Smooth muscle cell of the brain vasculature (primary cell): ENCODE data around the gene PRR22.

Experiments
- DNase-seq: peaks from one replicate; pipeline ENCODE4 v3.0.0-alpha.2; 2012; ENCODE audit warnings: low read depth, low spot score

Gene PRR22

GRCh38 chr19:5784581-5785147 lies at the start of gene PRR22:
Gene PRR22, minus strand, starts transcription at chr19:5784746. Its CDS starts 86 bp downstream, at chr19:5784660.
- no peak for DNase-seq

GRCh38 chr19:5832527-5833216 lies 48.1 kb upstream of the PRR22 start:
- no peak for DNase-seq

GRCh38 chr19:5832061-5832460 lies 47.5 kb upstream of the PRR22 start:
- no peak for DNase-seq

GRCh38 chr19:5831159-5831558 lies 46.6 kb upstream of the PRR22 start:
- DNase-seq, result no peak

- no peak for DNase-seq
Measured at GRCh38 chr19:5829567-5830310, 45.2 kb upstream of the PRR22 start.

GRCh38 chr19:5828661-5829566 lies 44.4 kb upstream of the PRR22 start:
- DNase-seq, result no peak

GRCh38 chr19:5827891-5828660 lies 43.5 kb upstream of the PRR22 start:
- peak; percentile 84 for DNase-seq

GRCh38 chr19:5827342-5827890 lies 42.9 kb upstream of the PRR22 start:
- no peak for DNase-seq

- DNase-seq, result no peak
Measured at GRCh38 chr19:5826531-5827341, 42.2 kb upstream of the PRR22 start.

GRCh38 chr19:5825178-5825577 lies 40.6 kb upstream of the PRR22 start:
- DNase-seq, result no peak

GRCh38 chr19:5824751-5825150 lies 40.2 kb upstream of the PRR22 start:
- no peak for DNase-seq

- no peak for DNase-seq
Measured at GRCh38 chr19:5823579-5824281, 39.2 kb upstream of the PRR22 start.

- DNase-seq, result no peak
Measured at GRCh38 chr19:5822181-5822844, 37.8 kb upstream of the PRR22 start.

- DNase-seq, result no peak
Measured at GRCh38 chr19:5821521-5822180, 37.1 kb upstream of the PRR22 start.

- DNase-seq, result no peak
Measured at GRCh38 chr19:5820785-5821184, 36.2 kb upstream of the PRR22 start.

GRCh38 chr19:5818594-5818993 lies 34.0 kb upstream of the PRR22 start:
- no peak for DNase-seq

GRCh38 chr19:5817218-5817617 lies 32.7 kb upstream of the PRR22 start:
- DNase-seq, result no peak

GRCh38 chr19:5814852-5815246 lies 30.3 kb upstream of the PRR22 start:
- DNase-seq, result no peak
